ENCODE results near the gene C12orf60.

DNA sequence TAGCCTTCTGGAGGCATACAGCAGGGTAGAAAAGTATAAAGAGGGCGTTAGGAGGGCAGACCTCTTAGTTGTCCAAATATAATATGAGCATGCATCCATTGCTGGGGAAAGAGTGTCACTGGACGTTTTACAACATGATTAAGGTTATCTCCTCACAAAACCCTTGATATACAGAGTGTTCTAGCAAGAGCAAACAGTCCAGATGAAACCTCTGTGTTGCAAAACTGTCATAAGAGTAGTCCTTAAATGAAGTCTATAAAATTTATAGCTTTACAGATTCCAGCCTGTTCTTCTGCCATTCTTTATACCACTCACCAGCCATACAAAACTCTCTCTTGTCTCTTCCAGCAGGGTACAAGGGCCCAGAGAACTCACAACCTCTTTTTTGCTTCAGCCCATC is 21.9 kb upstream of the C12orf60 start:
- TF ChIP-seq CTCF (IDR thresholded peaks at IDR 0.05; ENCODE audit: poor library complexity) (no peak), EZH2 (IDR thresholded peaks at IDR 0.05; ENCODE audit: borderline replicate concordance) (no peak)
